Activated T-cell treated with anti-CD3 and anti-CD28 coated beads, Interleukin-2, amount 50 U/mL, for 4 hours (primary cell): Measurements from ENCODE around the gene C15orf39. TPM values are rescaled to one million over a fixed set of nuclear protein-coding genes. Genes with fewer than 3 reads are reported as not detected.

Source experiments
- ATAC-seq, 2 donors: fragments of 200-7000 bp; cut with Tn5 transposase; one replicate each; pipeline ENCODE4 v1.10.0; 2021
- DNase-seq: peaks from one replicate; pipeline ENCODE4 v3.0.0-alpha.2; 2020
- H3K27me3 Mint-ChIP-seq: one replicate; pipeline ENCODE4 v1.8.0; 2021; ENCODE audit warnings: low read depth, mixed read lengths
- H3K36me3 Mint-ChIP-seq: one replicate; pipeline ENCODE4 v1.8.0; 2022; ENCODE audit warnings: mixed read lengths; ENCODE audit not compliant: insufficient read depth
- H3K4me1 Mint-ChIP-seq: one replicate; pipeline ENCODE4 v1.8.0; 2021; ENCODE audit warnings: low read depth, mixed read lengths
- H3K4me3 Mint-ChIP-seq: one replicate; pipeline ENCODE4 v1.8.0; 2021; ENCODE audit warnings: mild to moderate bottlenecking, moderate library complexity, mixed read lengths
- H3K9me3 Mint-ChIP-seq: one replicate; pipeline ENCODE4 v1.8.0; 2021; ENCODE audit warnings: mixed read lengths
- total RNA-seq, 3 donors: library from RNA; stranded (reverse); gene quantifications; one replicate each; pipeline ENCODE4 v1.2.1, GENCODE V29; 2021

Gene C15orf39
- total RNA-seq, 3 donors from 2014 or later, result 49.9 to 68.7 (median 62.0) TPM

DNA sequence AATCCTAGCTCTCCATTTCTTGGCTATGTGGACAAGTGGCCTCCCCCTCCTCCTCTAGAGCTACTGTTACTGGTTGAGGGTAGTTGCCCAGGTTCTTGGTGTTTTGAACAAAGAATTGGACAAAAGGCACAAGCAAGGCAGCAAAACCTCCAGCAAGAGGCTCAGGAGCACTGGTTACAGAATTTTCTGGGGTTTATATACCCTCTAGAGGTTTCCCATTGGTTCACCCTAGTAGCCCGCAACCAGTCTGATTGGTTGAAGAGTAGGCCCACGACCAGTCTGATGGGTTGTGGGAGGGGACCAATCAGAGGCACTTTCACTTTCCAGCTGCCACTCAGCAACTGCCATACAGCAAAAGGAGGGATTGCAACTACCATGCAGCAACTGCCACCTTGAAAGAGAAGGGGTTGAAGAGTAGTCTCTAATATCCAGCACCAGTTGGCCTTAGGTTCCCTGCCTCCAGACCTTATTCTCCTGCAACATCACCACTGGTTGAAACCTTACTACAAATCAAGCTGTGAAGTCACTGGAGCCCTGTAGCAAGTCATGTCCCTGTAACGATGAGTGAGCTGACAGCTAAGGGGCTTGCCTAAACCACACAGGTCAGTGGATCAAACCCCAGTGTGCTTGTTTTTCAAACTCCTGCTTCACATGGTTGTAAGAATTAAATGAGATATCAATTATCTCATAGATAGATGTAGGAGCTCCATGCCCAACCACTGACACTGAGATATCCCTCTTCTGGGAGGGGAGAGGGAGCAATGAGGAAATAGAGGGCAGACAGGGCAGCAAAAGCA lies 2.9 kb upstream of the C15orf39 start:
- no peaks in the 10 kb centered on the region for H3K9me3 Mint-ChIP-seq
- ATAC-seq (no peak), DNase-seq (no peak)
- H3K36me3 Mint-ChIP-seq, result no peaks in the 10 kb centered on the region
- peaks cover 7% of the 10 kb centered on the region for H3K27me3 Mint-ChIP-seq
- H3K4me1 Mint-ChIP-seq, result peaks cover 27% of the 10 kb centered on the region
- no peak overlapping the region for H3K4me3 Mint-ChIP-seq

DNA sequence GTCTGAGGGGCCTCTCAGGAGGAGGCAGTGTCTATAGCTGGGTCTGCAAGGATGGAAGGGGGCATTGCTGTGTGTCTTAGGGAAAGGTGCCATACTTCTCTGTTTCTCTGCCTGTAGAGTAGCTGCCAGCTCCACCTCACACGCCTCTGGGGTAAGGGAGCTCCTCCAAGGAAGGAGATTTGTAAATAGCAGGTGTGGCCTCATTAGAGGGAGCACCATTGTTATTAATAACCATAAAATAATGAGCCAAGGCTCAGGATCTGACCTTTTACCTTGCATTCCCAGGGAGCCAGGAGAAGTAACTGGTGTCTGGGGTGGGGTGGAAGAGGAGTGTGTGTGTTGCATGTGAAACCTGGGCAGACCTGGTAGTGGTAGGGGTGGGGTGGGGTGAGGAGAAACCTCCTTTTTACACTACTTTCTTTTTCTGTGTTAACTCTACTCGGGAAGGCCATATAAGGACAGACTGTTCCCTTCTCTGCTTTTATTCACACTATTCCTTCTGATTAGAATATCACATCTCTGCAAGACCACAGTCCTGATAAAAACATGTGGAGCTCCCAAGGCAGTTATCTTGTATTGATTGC lies 2.2 kb upstream of the C15orf39 start:
- Mint-ChIP-seq H3K4me3 (no peak overlapping the region), H3K9me3 (no peaks in the 10 kb centered on the region), H3K36me3 (no peaks in the 10 kb centered on the region), H3K27me3 (peaks cover 5% of the 10 kb centered on the region), H3K4me1 (peaks cover 34% of the 10 kb centered on the region)
- ATAC-seq (no peak), DNase-seq (no peak)

- H3K36me3 Mint-ChIP-seq, result no peaks in the 10 kb centered on the region
- peaks cover 43% of the 10 kb centered on the region for H3K4me1 Mint-ChIP-seq
- peak overlapping the region; percentile 87 for H3K4me3 Mint-ChIP-seq
- no peaks in the 10 kb centered on the region for H3K9me3 Mint-ChIP-seq
- no peak for DNase-seq
- no peak for ATAC-seq
- no peaks in the 10 kb centered on the region for H3K27me3 Mint-ChIP-seq
Measured at GRCh38 chr15:75200391-75200764, 1.3 kb upstream of the C15orf39 start.

DNA sequence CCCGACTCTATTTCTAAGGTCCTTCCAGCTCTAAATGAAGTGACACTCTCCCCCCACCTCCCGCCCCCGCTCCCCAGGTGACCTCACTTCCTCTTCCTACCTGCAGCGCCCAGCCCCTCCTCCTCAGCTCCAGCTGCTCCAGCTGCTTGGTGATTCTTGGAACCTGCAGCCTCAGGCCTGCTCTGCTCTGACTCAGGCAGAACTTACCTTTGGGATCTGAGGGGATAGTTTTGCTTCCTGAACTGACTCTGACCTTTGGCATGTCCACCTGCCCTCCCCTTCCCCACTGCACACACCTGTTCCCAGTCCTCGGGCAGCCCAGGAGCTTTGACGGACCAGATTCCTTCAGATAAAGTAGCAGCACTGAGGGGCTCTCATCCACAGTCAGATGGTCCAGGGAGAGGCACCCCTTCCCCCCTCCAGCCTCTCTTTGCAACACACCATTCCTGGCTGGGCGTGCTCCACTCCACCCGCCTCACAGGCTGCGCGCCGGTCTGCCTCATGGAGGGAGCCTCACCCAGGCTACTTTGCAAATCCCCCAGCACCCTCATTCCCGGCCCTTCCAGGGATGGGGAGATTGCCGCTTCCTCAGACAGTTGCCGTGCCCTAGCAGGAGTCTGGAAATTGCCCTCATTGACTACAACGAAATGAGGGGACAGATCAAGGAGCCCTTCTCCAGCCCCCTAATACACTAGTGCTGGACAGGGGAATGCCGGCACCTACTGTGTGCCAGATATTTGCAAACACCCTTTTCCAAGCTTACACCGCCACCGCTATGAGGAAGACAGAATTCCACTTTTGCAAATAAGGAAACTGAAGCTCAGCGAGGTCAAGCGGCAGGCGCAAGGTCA lies 692 bp upstream of the C15orf39 start:
- DNase-seq (peak; percentile 58), ATAC-seq (no peak)
- Mint-ChIP-seq H3K36me3 (no peaks in the 10 kb centered on the region), H3K4me1 (peaks cover 45% of the 10 kb centered on the region), H3K27me3 (no peaks in the 10 kb centered on the region), H3K9me3 (no peaks in the 10 kb centered on the region), H3K4me3 (peak overlapping the region; percentile 87)

GRCh38 chr15:75202251-75203016 lies 752 bp downstream of the C15orf39 start:
- H3K9me3 Mint-ChIP-seq, result no peaks in the 10 kb centered on the region
- peak; percentile 82 for DNase-seq
- H3K36me3 Mint-ChIP-seq, result no peaks in the 10 kb centered on the region
- peak; percentile 67 to 74 for ATAC-seq
- H3K4me1 Mint-ChIP-seq, result peaks cover 45% of the 10 kb centered on the region
- peak overlapping the region; percentile 89 for H3K4me3 Mint-ChIP-seq
- no peaks in the 10 kb centered on the region for H3K27me3 Mint-ChIP-seq

GRCh38 chr15:75203017-75203907 lies 1.6 kb downstream of the C15orf39 start:
- H3K27me3 Mint-ChIP-seq, result no peaks in the 10 kb centered on the region
- peak overlapping the region; percentile 89 for H3K4me3 Mint-ChIP-seq
- no peak for ATAC-seq
- H3K9me3 Mint-ChIP-seq, result no peaks in the 10 kb centered on the region
- no peak for DNase-seq
- H3K4me1 Mint-ChIP-seq, result peaks cover 45% of the 10 kb centered on the region
- no peaks in the 10 kb centered on the region for H3K36me3 Mint-ChIP-seq

- H3K4me1 Mint-ChIP-seq, result peaks cover 41% of the 10 kb centered on the region
Measured at GRCh38 chr15:75203908-75204263, 2.2 kb downstream of the C15orf39 start.

DNA sequence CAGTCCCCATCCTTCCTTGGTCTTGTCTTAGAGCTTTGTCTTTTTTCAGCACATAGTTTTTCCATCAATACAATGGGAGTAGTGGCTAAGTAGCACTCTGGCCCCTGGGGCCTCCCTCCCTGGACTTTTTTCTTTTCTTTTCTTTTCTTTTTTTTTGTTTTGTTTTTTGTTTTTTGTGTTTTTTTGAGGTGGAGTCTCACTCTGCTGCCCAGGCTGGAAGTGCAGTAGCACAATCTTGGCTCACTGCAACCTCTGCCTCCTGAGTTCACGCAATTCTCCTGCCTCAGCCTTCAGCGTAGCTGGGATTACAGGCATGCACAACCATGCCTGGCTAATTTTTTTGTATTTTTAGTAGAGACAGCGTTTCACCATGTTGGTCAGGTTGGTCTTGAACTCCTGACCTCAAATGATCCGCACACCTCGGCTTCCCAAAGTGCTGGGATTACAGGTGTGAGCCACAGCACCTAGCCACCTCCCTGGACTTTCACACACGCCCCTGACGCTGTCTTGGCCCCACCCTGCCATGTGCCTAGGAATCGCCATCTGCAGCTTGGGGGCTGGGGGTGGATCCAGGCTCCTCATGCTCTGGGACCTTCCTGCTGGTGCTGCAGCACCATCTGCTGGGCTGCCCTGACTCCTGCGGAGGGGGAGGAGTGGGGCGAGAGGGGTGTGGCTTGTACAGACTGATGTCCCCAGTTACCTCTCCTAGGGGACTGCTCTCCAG lies 2.8 kb downstream of the C15orf39 start:
- no peaks in the 10 kb centered on the region for H3K27me3 Mint-ChIP-seq
- DNase-seq, result peak; percentile 81
- peak; percentile 45 to 49 for ATAC-seq
- peak overlapping the region; percentile 89 for H3K4me3 Mint-ChIP-seq
- H3K9me3 Mint-ChIP-seq, result no peaks in the 10 kb centered on the region
- peaks cover 6% of the 10 kb centered on the region for H3K36me3 Mint-ChIP-seq
- peaks cover 44% of the 10 kb centered on the region for H3K4me1 Mint-ChIP-seq

More at GRCh38 chr15:75203908-75204263, 2.2 kb downstream of the C15orf39 start:
- no peak for DNase-seq
- no peak for ATAC-seq
- H3K9me3 Mint-ChIP-seq, result no peaks in the 10 kb centered on the region
- peaks cover 2% of the 10 kb centered on the region for H3K36me3 Mint-ChIP-seq
- peak overlapping the region; percentile 89 for H3K4me3 Mint-ChIP-seq
- no peaks in the 10 kb centered on the region for H3K27me3 Mint-ChIP-seq

DNA sequence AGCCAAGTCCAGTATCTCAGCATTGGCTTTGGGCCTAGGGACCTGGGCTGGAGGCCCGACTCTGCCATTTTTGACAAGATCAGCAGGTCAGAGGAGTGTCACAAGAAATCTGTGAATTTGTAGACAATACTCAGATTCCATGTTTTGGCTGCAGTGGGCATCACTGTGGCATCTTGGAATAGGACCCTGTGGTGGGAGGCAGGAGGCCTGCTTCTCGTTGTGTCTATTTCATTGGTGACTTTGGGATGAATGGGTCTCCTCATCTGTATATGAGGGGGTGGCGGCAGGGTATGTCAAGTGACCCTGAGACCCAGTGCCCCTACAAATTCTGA lies 3.3 kb downstream of the C15orf39 start:
- Mint-ChIP-seq H3K27me3 (no peaks in the 10 kb centered on the region), H3K4me1 (peaks cover 45% of the 10 kb centered on the region), H3K36me3 (peaks cover 9% of the 10 kb centered on the region), H3K4me3 (no peak overlapping the region), H3K9me3 (no peaks in the 10 kb centered on the region)
- DNase-seq (no peak), ATAC-seq (no peak)

DNA sequence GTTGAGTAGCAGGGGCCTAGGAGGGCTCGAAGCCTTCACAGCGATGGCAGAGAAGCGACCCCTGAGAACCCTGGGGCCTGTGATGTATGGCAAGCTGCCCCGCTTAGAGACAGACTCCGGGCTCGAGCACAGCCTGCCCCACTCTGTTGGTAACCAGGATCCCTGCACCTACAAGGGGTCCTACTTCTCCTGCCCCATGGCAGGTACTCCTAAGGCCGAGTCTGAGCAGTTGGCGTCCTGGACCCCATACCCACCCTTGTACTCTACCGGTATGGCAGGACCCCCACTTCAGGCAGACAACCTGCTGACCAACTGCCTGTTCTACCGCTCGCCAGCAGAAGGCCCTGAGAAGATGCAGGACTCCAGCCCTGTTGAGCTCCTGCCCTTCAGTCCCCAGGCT lies 4.3 kb downstream of the C15orf39 start:
- DNase-seq (no peak), ATAC-seq (no peak)
- Mint-ChIP-seq H3K27me3 (no peaks in the 10 kb centered on the region), H3K9me3 (no peaks in the 10 kb centered on the region), H3K36me3 (peaks cover 12% of the 10 kb centered on the region), H3K4me1 (peaks cover 43% of the 10 kb centered on the region), H3K4me3 (no peak overlapping the region)

DNA sequence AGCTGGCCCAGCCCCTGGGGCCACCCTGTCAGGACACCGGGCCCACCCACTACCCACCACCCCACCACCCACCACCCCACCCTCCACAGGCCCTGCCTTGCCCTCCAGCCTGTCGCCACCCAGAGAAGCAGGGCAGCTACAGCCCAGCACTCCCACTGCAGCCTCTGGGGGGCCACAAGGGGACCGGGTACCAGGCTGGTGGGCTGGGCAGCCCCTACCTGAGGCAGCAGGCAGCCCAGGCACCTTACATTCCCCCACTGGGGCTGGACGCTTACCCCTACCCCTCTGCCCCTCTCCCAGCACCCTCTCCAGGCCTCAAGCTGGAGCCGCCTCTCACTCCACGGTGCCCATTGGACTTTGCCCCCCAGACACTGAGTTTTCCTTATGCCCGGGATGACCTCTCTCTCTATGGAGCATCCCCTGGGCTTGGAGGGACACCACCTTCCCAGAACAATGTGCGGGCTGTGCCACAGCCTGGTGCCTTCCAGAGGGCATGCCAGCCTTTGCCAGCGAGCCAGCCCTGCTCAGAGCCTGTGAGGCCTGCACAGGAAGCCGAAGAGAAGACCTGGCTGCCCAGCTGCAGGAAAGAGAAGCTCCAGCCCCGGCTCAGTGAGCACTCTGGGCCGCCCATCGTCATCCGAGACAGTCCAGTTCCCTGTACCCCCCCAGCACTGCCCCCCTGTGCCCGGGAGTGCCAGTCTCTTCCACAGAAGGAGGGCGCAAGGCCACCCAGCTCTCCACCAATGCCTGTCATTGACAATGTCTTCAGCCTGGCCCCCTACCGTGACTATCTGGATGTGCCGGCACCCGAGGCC lies 5.3 kb downstream of the C15orf39 start:
- peaks cover 38% of the 10 kb centered on the region for H3K4me1 Mint-ChIP-seq
- no peaks in the 10 kb centered on the region for H3K27me3 Mint-ChIP-seq
- no peak overlapping the region for H3K4me3 Mint-ChIP-seq
- ATAC-seq (no peak), DNase-seq (no peak)
- H3K36me3 Mint-ChIP-seq, result peaks cover 12% of the 10 kb centered on the region
- H3K9me3 Mint-ChIP-seq, result no peaks in the 10 kb centered on the region
